NCI-H1436 treated with DMSO at 0.1 percent for 48 hours (cell line): Measurements from ENCODE around the gene VIT.

ENCODE experiments used
- DNase-seq: peaks from one replicate; lab custom pipeline; 2025; lab: John Stamatoyannopoulos, UW

The VIT gene

DNA sequence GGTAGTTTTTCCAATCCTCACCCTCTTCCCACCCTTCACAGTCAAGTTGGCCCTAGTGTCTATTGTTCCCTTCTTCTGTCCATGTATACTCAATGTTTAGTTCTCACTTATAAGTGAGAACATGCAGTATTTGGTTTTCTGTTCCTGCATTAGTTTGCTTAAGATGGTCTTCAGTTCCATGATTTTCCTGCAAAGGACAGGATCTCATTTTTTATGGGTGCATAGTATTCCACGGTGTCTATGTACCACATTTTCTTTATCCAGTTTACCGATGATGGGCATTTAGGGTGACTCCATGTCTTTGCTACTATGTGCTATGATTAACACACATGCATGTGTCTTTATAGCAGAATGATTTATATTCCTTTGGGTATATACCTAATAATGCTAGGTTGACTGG lies 165.4 kb downstream of the VIT start:
- no peak for DNase-seq
